ENCODE results near the gene KSR1. TPM values are rescaled to one million over a fixed set of nuclear protein-coding genes. Genes with fewer than 3 reads are reported as not detected.

The KSR1 gene
- polyA plus RNA-seq, 1 donor from 2014 or later, result 9.2 TPM

DNA sequence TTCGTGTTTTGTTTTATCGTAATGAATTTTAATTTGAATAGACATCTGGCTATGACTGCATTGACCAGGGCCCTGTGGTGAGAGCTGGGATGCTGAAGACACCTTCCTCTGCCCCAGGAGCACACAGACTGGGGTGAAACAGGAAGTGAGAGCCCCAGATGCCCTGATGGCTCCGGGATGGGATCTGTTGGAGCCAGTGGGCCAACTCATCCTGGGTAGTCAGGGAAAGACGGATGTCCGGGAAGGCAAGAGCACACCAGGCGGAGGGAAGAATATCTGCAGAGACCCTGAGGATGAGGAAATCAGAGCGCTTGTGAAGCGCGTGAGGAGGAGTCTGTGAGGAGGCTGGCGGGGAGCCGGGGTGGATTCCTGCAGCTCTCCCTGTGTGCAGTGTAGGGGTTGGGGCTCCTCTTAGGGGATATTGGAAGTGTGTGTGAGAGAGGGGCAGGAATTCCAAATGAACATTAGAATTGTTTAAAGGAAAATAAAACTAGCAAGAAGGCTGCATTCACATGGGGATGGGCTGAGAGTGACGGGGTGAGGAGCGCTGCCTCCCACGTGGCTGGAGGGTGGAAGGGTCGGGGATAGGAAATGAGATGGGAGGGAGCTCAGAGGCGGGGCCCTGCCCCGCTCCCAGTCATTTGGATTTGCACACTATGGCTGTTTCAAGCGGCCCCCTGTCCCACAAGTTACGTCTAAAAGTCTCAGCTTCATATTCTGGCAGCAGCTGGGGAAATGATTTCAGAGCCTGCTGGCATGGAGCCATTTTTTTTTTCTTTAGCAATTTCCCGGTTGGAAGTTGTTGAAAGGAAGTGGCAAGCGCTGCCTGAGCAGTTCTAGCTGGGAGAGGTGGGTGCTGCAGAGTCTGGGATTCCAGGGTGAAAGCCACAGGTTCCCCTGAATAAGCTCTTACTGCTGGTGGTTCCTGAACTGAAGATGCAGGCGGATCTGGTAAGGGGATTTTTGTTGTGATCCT, 103.5 kb downstream of the KSR1 start:
- TF ChIP-seq EP300 (conservative IDR thresholded peaks at IDR 0.05; ENCODE audit: poor library complexity, severe bottlenecking) (no peak), SMC3 (conservative IDR thresholded peaks at IDR 0.05; ENCODE audit: poor library complexity) (no peak), POLR2AphosphoS5 (IDR thresholded peaks at IDR 0.05) (no peak), REST (IDR thresholded peaks at IDR 0.05; ENCODE audit: borderline replicate concordance) (no peak), RAD21 (conservative IDR thresholded peaks at IDR 0.05) (no peak)
- H3K9ac ChIP-seq (ENCODE audit: low read length), result no peak overlapping the region
- H2AFZ ChIP-seq (ENCODE audit: low read depth, low read length), result no peak overlapping the region

DNA sequence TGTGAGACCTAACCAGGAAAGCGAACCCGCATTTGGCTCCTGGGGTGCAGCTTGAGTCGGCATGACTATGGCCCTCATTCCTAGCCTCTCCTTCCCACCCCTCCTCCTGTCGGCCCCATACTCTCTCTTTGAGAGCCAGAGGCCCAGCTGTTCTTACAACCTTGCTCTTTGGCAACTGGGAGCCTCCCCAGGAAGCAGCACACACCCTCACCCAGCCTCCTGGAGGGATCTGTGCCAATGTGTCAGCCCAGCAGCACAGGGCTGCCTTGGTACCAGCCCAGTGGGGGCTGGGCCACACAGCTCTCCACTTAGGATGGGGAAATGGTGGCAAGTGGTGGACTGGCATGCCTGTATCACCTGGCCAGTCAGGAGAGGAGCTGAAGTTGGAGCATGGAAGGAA, 104.4 kb downstream of the KSR1 start:
- Histone ChIP-seq H3K9me2 (ENCODE audit: insufficient read depth, low read length) (no peaks in the 10 kb centered on the region), H3K9me3 (ENCODE audit: low read length) (no peaks in the 10 kb centered on the region), H3K79me2 (replicated peaks; ENCODE audit: insufficient read depth, low read length) (no peaks in the 10 kb centered on the region), H3F3A (ENCODE audit: insufficient read depth, low read length, poor library complexity, severe bottlenecking) (no peaks in the 10 kb centered on the region), H3K4me3 (ENCODE audit: low read length) (no peak overlapping the region), H2AFZ (ENCODE audit: low read depth, low read length) (no peak overlapping the region), H3K27ac (ENCODE audit: low read length) (no peak overlapping the region), H4K20me1 (ENCODE audit: insufficient read depth) (no peaks in the 10 kb centered on the region), H3K27me3 (ENCODE audit: insufficient read depth, low read depth, low read length) (no peaks in the 10 kb centered on the region), H3K36me3 (ENCODE audit: insufficient read depth, low read length) (no peaks in the 10 kb centered on the region), H3K9ac (ENCODE audit: low read length) (no peak overlapping the region), H3K4me2 (ENCODE audit: low read length) (no peak overlapping the region)
- no peak for TF ChIP-seq CTCF (IDR thresholded peaks at IDR 0.05; ENCODE audit: poor library complexity, severe bottlenecking)
- no peak for TF ChIP-seq EZH2 (IDR thresholded peaks at IDR 0.05; ENCODE audit: borderline replicate concordance, insufficient read depth, low read length, poor library complexity, severe bottlenecking)
- TF ChIP-seq MXI1 (conservative IDR thresholded peaks at IDR 0.05; ENCODE audit: poor library complexity, severe bottlenecking), result no peak
- no peak for TF ChIP-seq POLR2AphosphoS5 (IDR thresholded peaks at IDR 0.05)
- no peak for TF ChIP-seq REST (IDR thresholded peaks at IDR 0.05; ENCODE audit: borderline replicate concordance)
- no peak for TF ChIP-seq EP300 (conservative IDR thresholded peaks at IDR 0.05; ENCODE audit: poor library complexity, severe bottlenecking)
- TF ChIP-seq SMC3 (conservative IDR thresholded peaks at IDR 0.05; ENCODE audit: poor library complexity), result no peak
- no peak for TF ChIP-seq TAF1 (IDR thresholded peaks at IDR 0.05; ENCODE audit: low read depth)
- TF ChIP-seq RAD21 (conservative IDR thresholded peaks at IDR 0.05), result no peak

More for the DNA sequence above, 103.5 kb downstream of the KSR1 start:
- Histone ChIP-seq H3K27me3 (ENCODE audit: insufficient read depth, low read depth, low read length) (no peaks in the 10 kb centered on the region), H3K4me2 (ENCODE audit: low read length) (no peak overlapping the region), H3K9me2 (ENCODE audit: insufficient read depth, low read length) (no peaks in the 10 kb centered on the region), H3K27ac (ENCODE audit: low read length) (no peak overlapping the region), H3K36me3 (ENCODE audit: insufficient read depth, low read length) (no peaks in the 10 kb centered on the region), H3K4me3 (ENCODE audit: low read length) (no peak overlapping the region), H3K79me2 (replicated peaks; ENCODE audit: insufficient read depth, low read length) (no peaks in the 10 kb centered on the region), H4K20me1 (ENCODE audit: insufficient read depth) (no peaks in the 10 kb centered on the region), H3K9me3 (ENCODE audit: low read length) (no peaks in the 10 kb centered on the region), H3F3A (ENCODE audit: insufficient read depth, low read length, poor library complexity, severe bottlenecking) (no peaks in the 10 kb centered on the region)
